IMR-90 (cell line): ENCODE data around the gene KIF18A. TPM values are rescaled to one million over a fixed set of nuclear protein-coding genes. Genes with fewer than 3 reads are reported as not detected.
A peak's percentile ranks its signal among the peaks of the same experiment; 100 is the strongest.

ENCODE experiments used
- ATAC-seq: fragments of 200-7000 bp; cut with Tn5 transposase; 2 replicates; pipeline ENCODE4 v1.9.1; 2020; ENCODE audit warnings: low read depth, mild to moderate bottlenecking, moderate library complexity
- BruUV-seq: library from RNA; stranded (reverse); fragments of 400-500 nt; replicated peaks from 2 replicates; lab custom pipeline; 2021; lab: Mats Ljungman, UMichigan
- CTCF ChIA-PET: fragments of 300-600 bp; formaldehyde crosslinking; extraction: SDS; loops from one replicate; lab custom pipeline; 2021; ENCODE audit warnings: antibody characterized with exemption; lab: Yijun Ruan, JAX
- POLR2A ChIA-PET: fragments of 300-600 bp; sonication (Branson Sonifier 250); formaldehyde crosslinking; loops from one replicate; lab custom pipeline; 2022; ENCODE audit warnings: antibody characterized with exemption; ENCODE audit not compliant: unreplicated experiment; lab: Charles Lee
- DNase-seq: peaks from one replicate; pipeline ENCODE4 v3.0.0; 2013
- H2AFZ ChIP-seq: replicated peaks from 2 replicates; pipeline ENCODE3; 2013; ENCODE audit warnings: low read length, mild to moderate bottlenecking; ENCODE audit not compliant: poor library complexity
- H2AK5ac ChIP-seq: 2 replicates; pipeline ENCODE4 v1.6.1; 2013; ENCODE audit warnings: low read depth, low read length, inconsistent platforms
- H2AK9ac ChIP-seq: replicated peaks from 2 replicates; pipeline ENCODE3; 2013; ENCODE audit warnings: mild to moderate bottlenecking, low read depth, low read length, moderate library complexity; ENCODE audit not compliant: poor library complexity
- H2BK120ac ChIP-seq: 2 replicates; pipeline ENCODE4 v1.6.1; 2013; ENCODE audit warnings: low read depth, low read length, inconsistent platforms
- H2BK15ac ChIP-seq: 3 replicates; pipeline ENCODE4 v1.6.1; 2013; ENCODE audit warnings: low read depth, low read length, inconsistent platforms
- H2BK20ac ChIP-seq: 2 replicates; pipeline ENCODE4 v1.6.1; 2013; ENCODE audit warnings: low read depth, mild to moderate bottlenecking, inconsistent platforms, low read length, moderate library complexity
- H2BK5ac ChIP-seq: 2 replicates; pipeline ENCODE4 v1.6.1; 2013; ENCODE audit warnings: mild to moderate bottlenecking, low read depth, low read length, inconsistent platforms; ENCODE audit not compliant: poor library complexity, severe bottlenecking
- H3K14ac ChIP-seq: replicated peaks from 2 replicates; pipeline ENCODE4 v1.6.1; 2013; ENCODE audit warnings: low read depth, low read length, inconsistent platforms
- H3K18ac ChIP-seq: 2 replicates; pipeline ENCODE4 v1.6.1; 2013; ENCODE audit warnings: low read depth, low read length, control low read depth
- H3K23ac ChIP-seq: 2 replicates; pipeline ENCODE4 v1.6.1; 2013; ENCODE audit warnings: low read depth, low read length, inconsistent platforms
- H3K27ac ChIP-seq: 2 replicates; pipeline ENCODE4 v1.5.1; 2013; ENCODE audit warnings: mild to moderate bottlenecking, control low read depth, low read length; ENCODE audit not compliant: insufficient read depth
- H3K27me3 ChIP-seq: 2 replicates; pipeline ENCODE4 v1.6.1; 2013; ENCODE audit warnings: low read length; ENCODE audit not compliant: control insufficient read depth, insufficient read depth
- H3K36me3 ChIP-seq: 2 replicates; pipeline ENCODE4 v1.6.1; 2013; ENCODE audit warnings: low read length, mixed read lengths; ENCODE audit not compliant: control insufficient read depth, insufficient read depth
- H3K4ac ChIP-seq: 2 replicates; pipeline ENCODE4 v1.6.1; 2013; ENCODE audit warnings: low read depth, low read length, inconsistent platforms
- H3K4me1 ChIP-seq: 2 replicates; pipeline ENCODE4 v1.6.1; 2013; ENCODE audit warnings: low read length, mixed read lengths; ENCODE audit not compliant: control insufficient read depth, insufficient read depth
- H3K4me2 ChIP-seq: 2 replicates; pipeline ENCODE4 v1.6.1; 2013; ENCODE audit warnings: low read depth, mild to moderate bottlenecking, control low read depth, low read length, moderate library complexity
- H3K4me3 ChIP-seq: 2 replicates; pipeline ENCODE4 v1.5.1; 2013; ENCODE audit warnings: low read depth, mild to moderate bottlenecking, control low read depth, low read length, moderate library complexity; ENCODE audit not compliant: insufficient read depth
- H3K56ac ChIP-seq: 2 replicates; pipeline ENCODE4 v1.6.1; 2013; ENCODE audit warnings: low read length, inconsistent platforms; ENCODE audit not compliant: insufficient read depth; ENCODE audit errors: extremely low read depth
- H3K79me1 ChIP-seq, 2 experiments: 2 replicates each; pipeline ENCODE4 v1.6.1; 2013; ENCODE audit warnings: low read length in 2 of 2, inconsistent platforms in 1 of 2, low read depth in 1 of 2
- H3K9ac ChIP-seq: 2 replicates; pipeline ENCODE4 v1.6.1; 2013; ENCODE audit warnings: low read depth, low read length, control low read depth
- H3K9me1 ChIP-seq: 2 replicates; pipeline ENCODE4 v1.6.1; 2013; ENCODE audit warnings: low read length, inconsistent platforms; ENCODE audit not compliant: insufficient read depth
- H3K9me3 ChIP-seq: 2 replicates; pipeline ENCODE4 v1.6.1; 2013; ENCODE audit warnings: low read length; ENCODE audit not compliant: control insufficient read depth, insufficient read depth
- H4K20me1 ChIP-seq: 2 replicates; pipeline ENCODE4 v1.6.1; 2013; ENCODE audit warnings: low read length, inconsistent platforms; ENCODE audit not compliant: insufficient read depth
- H4K5ac ChIP-seq: 2 replicates; pipeline ENCODE4 v1.6.1; 2013; ENCODE audit warnings: mild to moderate bottlenecking, low read depth, low read length, control low read depth
- H4K8ac ChIP-seq, 2 experiments: 2 replicates each; pipeline ENCODE4 v1.6.1; 2013; ENCODE audit warnings: low read depth in 2 of 2, low read length in 2 of 2, control low read depth in 1 of 2, inconsistent platforms in 1 of 2
- H4K91ac ChIP-seq: 2 replicates; pipeline ENCODE4 v1.6.1; 2013; ENCODE audit warnings: low read depth, low read length, inconsistent platforms; ENCODE audit not compliant: insufficient read depth
- CEBPB ChIP-seq: IDR thresholded peaks from 2 replicates; pipeline ENCODE4 v1.6.1; 2012; ENCODE audit warnings: low read depth, low read length, improper control_type of control experiment
- NFE2L2 ChIP-seq: fragments of 150-350 bp; IDR thresholded peaks from 2 replicates; pipeline ENCODE4 v1.6.1; 2016; ENCODE audit warnings: low read depth, mild to moderate bottlenecking, low read length
- RAD21 ChIP-seq: IDR thresholded peaks from 2 replicates; pipeline ENCODE4 v1.6.1; 2012; ENCODE audit warnings: low read length, improper control_type of control experiment
- WGBS, 2 experiments: methylation state at CpG; one replicate each; pipeline versions ENCODE4 v1.1.5 to v1.1.7; 2013; ENCODE audit warnings: missing lambda C conversion rate in 2 of 2; ENCODE audit not compliant: insufficient read length in 1 of 2; ENCODE audit errors: extremely low coverage in 2 of 2; 5-methylcytosine and 5-hydroxymethylcytosine counted together
- dilution Hi-C: fragments of 300-500 bp; cut with HindIII; formaldehyde crosslinking; loops from one replicate; pipeline ENCODE4 v1.14.3; 2018; ENCODE audit warnings: low sequenced_read_pairs; ENCODE audit not compliant: unreplicated experiment
- in situ Hi-C: fragments of 300-500 bp; cut with MboI; formaldehyde crosslinking; loops from 3 replicates; pipeline ENCODE4 v1.14.3; 2019; ENCODE audit warnings: low sequenced_read_pairs, inconsistent platforms, mixed read lengths
- intact Hi-C: fragments of 100-400 bp; cut with micrococcal nuclease; formaldehyde crosslinking; loops from 2 replicates; pipeline ENCODE4 v1.10.0; 2022
- polyA plus RNA-seq, 3 experiments: library from polyadenylated mRNA; depleted of rRNA; stranded (reverse); fragments of >200 nt; gene quantifications; 2 replicates each; pipeline ENCODE4 v1.2.3, GENCODE V29; 2012; ENCODE audit warnings: low replicate concordance in 1 of 3
- total RNA-seq: library from RNA; depleted of rRNA; stranded (reverse); fragments of >200 nt; gene quantifications from 2 replicates; pipeline ENCODE4 v1.2.3, GENCODE V29; 2012

KIF18A gene
- total and polyA plus RNA-seq, 2 of the 4 experiments (the other 2 are of a cell fraction) = 8.9 to 24.4 TPM

GRCh38 chr11:27991736-27992135 is 116.2 kb downstream of the KIF18A start:
- no peak overlapping the region for H2AK5ac ChIP-seq
- dilution Hi-C loops = no loop called here
- H2AK9ac ChIP-seq = no peak overlapping the region
- DNase-seq (peak; percentile 67), ATAC-seq (peak; percentile 52)
- no peak overlapping the region for H4K8ac ChIP-seq
- H3K79me1 ChIP-seq = no peaks in the 10 kb centered on the region
- H3K9ac ChIP-seq = no peak overlapping the region
- intact Hi-C loops = no loop called here
- no peak overlapping the region for H2BK5ac ChIP-seq
- H3K56ac ChIP-seq = no peak overlapping the region
- H3K27me3 ChIP-seq = no peaks in the 10 kb centered on the region
- no peak overlapping the region for H3K4me3 ChIP-seq
- H3K4ac ChIP-seq = no peak overlapping the region
- H3K36me3 ChIP-seq = no peaks in the 10 kb centered on the region
- WGBS, 2 experiments = 33% methylated on average over 1 of the region's 1 CpG; no CpG with 5 or more reads in 1 of the 2 experiments
- H3K23ac ChIP-seq = no peak overlapping the region
- no peaks in the 10 kb centered on the region for H4K20me1 ChIP-seq
- 0 out of 2 replicates have a peak overlapping the region, but pooled peaks have one; percentile 12 for H3K14ac ChIP-seq
- H2BK20ac ChIP-seq = peak overlapping the region; percentile 6; the same call in 1 of the 2 replicates
- H3K4me2 ChIP-seq = no peak overlapping the region
- no peak overlapping the region for H4K5ac ChIP-seq
- POLR2A ChIA-PET = no interaction called here
- H3K9me1 ChIP-seq = no peaks in the 10 kb centered on the region
- in situ Hi-C loops = no loop called here
- H3K27ac ChIP-seq = no peak overlapping the region
- H2BK15ac ChIP-seq = no peak overlapping the region; the same call in 2 of the 3 replicates
- TF ChIP-seq NFE2L2 (no peak), CEBPB (peak; percentile 68), RAD21 (no peak)
- peak overlapping the region; percentile 16; the same call in 1 of the 2 replicates for H2BK120ac ChIP-seq
- no TSS peak for BruUV-seq
- H3K4me1 ChIP-seq = peaks cover 8% of the 10 kb centered on the region
- H4K91ac ChIP-seq = no peak overlapping the region
- CTCF ChIA-PET = interaction anchor here (0.7 to 1.0 kb wide), 3 partner anchors 9 to 293 kb away, joined by 3 read pairs; no protein-coding TSS in a partner anchor
- H3K9me3 ChIP-seq = no peaks in the 10 kb centered on the region
- H2AFZ ChIP-seq = no peak overlapping the region
- no peak overlapping the region for H3K18ac ChIP-seq
